Upper lobe of left lung (tissue), 6 donors: ENCODE measurements around the gene TRPM2. TPM values are rescaled to one million over a fixed set of nuclear protein-coding genes. Genes with fewer than 3 reads are reported as not detected.

Source experiments
- ATAC-seq, 2 donors: fragments of 200-7000 bp; cut with Tn5 transposase; one replicate each; pipeline ENCODE4 v1.9.1; 2022; ENCODE audit warnings: mild to moderate bottlenecking in 2 of 2, moderate library complexity in 2 of 2; ENCODE audit not compliant: low FRiP score in 2 of 2
- DNase-seq, 2 donors: peaks; one replicate each; pipeline ENCODE4 v3.0.0-alpha.2; 2019 to 2020
- H3K27ac ChIP-seq, 4 donors: fragments of 200-600 bp; sonication (generic); one replicate each; pipeline ENCODE4 v1.5.1; 2016 to 2019
- H3K27me3 ChIP-seq, 4 donors: fragments of 200-600 bp; sonication (generic); one replicate each; pipeline ENCODE4 v1.5.1; 2017 to 2019
- H3K36me3 ChIP-seq, 4 donors: fragments of 200-600 bp; sonication (generic); one replicate each; pipeline ENCODE4 v1.5.1; 2016 to 2019
- H3K4me1 ChIP-seq, 4 donors: fragments of 200-600 bp; sonication (generic); one replicate each; pipeline ENCODE4 v1.5.1; 2018 to 2019
- H3K4me3 ChIP-seq, 4 donors: fragments of 200-600 bp; sonication (generic); one replicate each; pipeline ENCODE4 v1.5.1; 2017 to 2019; ENCODE audit warnings: mild to moderate bottlenecking in 2 of 4, moderate library complexity in 1 of 4
- H3K9me3 ChIP-seq, 4 donors: fragments of 200-600 bp; sonication (generic); one replicate each; pipeline ENCODE4 v1.5.1; 2018 to 2019
- CTCF ChIP-seq, 6 experiments: fragments of 450-650 bp in 4 of 6; fragments of 200-600 bp in 2 of 6; sonication (generic) in 2 of 6; IDR thresholded peaks; one replicate each; pipeline ENCODE4 v1.5.1; 2016 to 2019; ENCODE audit warnings: antibody characterized with exemption in 6 of 6
- EP300 ChIP-seq, 4 donors: sonication (generic); formaldehyde crosslinking; IDR thresholded peaks; one replicate each; pipeline ENCODE4 v1.5.1; 2017; ENCODE audit warnings: antibody characterized with exemption in 4 of 4, control low read depth in 2 of 4
- POLR2A ChIP-seq, 4 donors: fragments of 450-650 bp; IDR thresholded peaks; one replicate each; pipeline ENCODE4 v1.5.1; 2016 to 2017; ENCODE audit warnings: antibody characterized with exemption in 4 of 4, mild to moderate bottlenecking in 2 of 4
- POLR2AphosphoS5 ChIP-seq, 2 donors: sonication (generic); formaldehyde crosslinking; IDR thresholded peaks; one replicate each; pipeline ENCODE4 v1.5.1; 2017; ENCODE audit warnings: antibody characterized with exemption in 2 of 2
- WGBS, 2 donors: methylation state at CpG; one replicate each; pipeline ENCODE4 v1.1.5; 2017 to 2018; 5-methylcytosine and 5-hydroxymethylcytosine counted together
- total RNA-seq, 6 donors: library from RNA; depleted of rRNA in 4 of 6; stranded (reverse); fragments of >200 nt in 4 of 6; gene quantifications; one replicate each; pipeline versions ENCODE4 v1.1.0 to v1.2.1, GENCODE V29; 2016 to 2021
- donor health status: DM: no; HTN: no; CAD: no; lungs with moderate emphysema.
- donor health status: DM: no; HTN: yes; CAD: no; lungs with severe emphysema.

Gene TRPM2
- total RNA-seq, 6 donors from 2014 or later, result 2.2 to 37.7 (median 12.7) TPM

GRCh38 chr21:44316277-44316900, 37.0 kb upstream of the TRPM2 start:
- TF ChIP-seq POLR2AphosphoS5 (IDR thresholded peaks at IDR 0.05) (no peak), POLR2A (IDR thresholded peaks at IDR 0.05) (no peak), CTCF (IDR thresholded peaks at IDR 0.05) (no peak), EP300 (IDR thresholded peaks at IDR 0.05) (no peak)
- ATAC-seq (no peak), DNase-seq (peak in 1 of 2 donors; percentile 68)
- Histone ChIP-seq H3K36me3 (peaks cover 15 to 97% (median 81%) of the 10 kb centered on the region in 4 donors), H3K27me3 (no peaks in the 10 kb centered on the region), H3K4me3 (no peak overlapping the region), H3K9me3 (no peaks in the 10 kb centered on the region), H3K27ac (no peak overlapping the region), H3K4me1 (no peaks in the 10 kb centered on the region)
- 94 to 100% methylated on average over 4 to 27 of the region's 27 CpGs for WGBS, 2 donors

GRCh38 chr21:44317241-44317782, 36.1 kb upstream of the TRPM2 start:
- DNase-seq (peak in 1 of 2 donors; percentile 61), ATAC-seq (no peak)
- H3K27me3 ChIP-seq, result no peaks in the 10 kb centered on the region
- no peaks in the 10 kb centered on the region for H3K4me1 ChIP-seq
- WGBS, 2 donors, result 80 to 93% methylated on average over 2 to 8 of the region's 19 CpGs
- TF ChIP-seq CTCF (IDR thresholded peaks at IDR 0.05), result no peak
- TF ChIP-seq EP300 (IDR thresholded peaks at IDR 0.05), result no peak
- TF ChIP-seq POLR2AphosphoS5 (IDR thresholded peaks at IDR 0.05), result no peak
- no peak for TF ChIP-seq POLR2A (IDR thresholded peaks at IDR 0.05)
- no peak overlapping the region for H3K4me3 ChIP-seq
- no peaks in the 10 kb centered on the region for H3K9me3 ChIP-seq
- H3K36me3 ChIP-seq, result peaks cover 11 to 97% (median 80%) of the 10 kb centered on the region in 4 donors
- no peak overlapping the region for H3K27ac ChIP-seq

- WGBS, 2 donors, result 96 to 98% methylated on average over 10 to 20 of the region's 22 CpGs
- no peak overlapping the region for H3K27ac ChIP-seq
- DNase-seq (peak in 1 of 2 donors; percentile 76), ATAC-seq (no peak)
- H3K4me3 ChIP-seq, result no peak overlapping the region
- no peaks in the 10 kb centered on the region for H3K4me1 ChIP-seq
- H3K36me3 ChIP-seq, result peaks cover 10 to 97% (median 80%) of the 10 kb centered on the region in 4 donors
- H3K9me3 ChIP-seq, result no peaks in the 10 kb centered on the region
- TF ChIP-seq POLR2A (IDR thresholded peaks at IDR 0.05) (no peak), EP300 (IDR thresholded peaks at IDR 0.05) (no peak), POLR2AphosphoS5 (IDR thresholded peaks at IDR 0.05) (no peak), CTCF (IDR thresholded peaks at IDR 0.05) (no peak)
- H3K27me3 ChIP-seq, result no peaks in the 10 kb centered on the region
These were observed 35.5 kb upstream of the TRPM2 start for GRCh38 chr21:44317871-44318270.

- Histone ChIP-seq H3K9me3 (no peaks in the 10 kb centered on the region), H3K27me3 (no peaks in the 10 kb centered on the region), H3K4me1 (no peaks in the 10 kb centered on the region), H3K36me3 (peaks cover 7 to 97% (median 79%) of the 10 kb centered on the region in 4 donors), H3K27ac (no peak overlapping the region), H3K4me3 (no peak overlapping the region)
- no peak for TF ChIP-seq CTCF (IDR thresholded peaks at IDR 0.05)
- no peak for TF ChIP-seq POLR2AphosphoS5 (IDR thresholded peaks at IDR 0.05)
- no peak for TF ChIP-seq POLR2A (IDR thresholded peaks at IDR 0.05)
- no peak for TF ChIP-seq EP300 (IDR thresholded peaks at IDR 0.05)
- peak in 1 of 2 donors; percentile 59 for DNase-seq
- WGBS, 2 donors, result 97% methylated on average over 10 to 25 of the region's 25 CpGs
- no peak for ATAC-seq
These were observed 34.7 kb upstream of the TRPM2 start for GRCh38 chr21:44318489-44319285.
